NOMO-1 treated with DMSO at 0.1 percent for 48 hours (cell line): ENCODE measurements around the gene TPT1.
"Not testable (repeated sequence)": the region's sequence is repeated elsewhere in the genome, so short reads cannot be mapped to it uniquely, and the experiment has no call there.

Source experiments
- DNase-seq: peaks from one replicate; lab custom pipeline; 2025; ENCODE audit not compliant: unreplicated experiment; lab: John Stamatoyannopoulos, UW

Gene TPT1

GRCh38 chr13:45303866-45304265, 37.1 kb downstream of the TPT1 start:
- DNase-seq = no peak

GRCh38 chr13:45303026-45303425, 38.0 kb downstream of the TPT1 start:
- no peak for DNase-seq

GRCh38 chr13:45302507-45302906, 38.5 kb downstream of the TPT1 start:
- no peak for DNase-seq

GRCh38 chr13:45301263-45301662, 39.7 kb downstream of the TPT1 start:
- no peak for DNase-seq

GRCh38 chr13:45300190-45300985, 40.6 kb downstream of the TPT1 start:
- no peak for DNase-seq

GRCh38 chr13:45299194-45299593, 41.8 kb downstream of the TPT1 start:
- no peak for DNase-seq

- DNase-seq = not testable (repeated sequence)
Measured at GRCh38 chr13:45298550-45298949, 42.4 kb downstream of the TPT1 start.

GRCh38 chr13:45298206-45298505, 42.8 kb downstream of the TPT1 start:
- DNase-seq = no peak

GRCh38 chr13:45297456-45298205, 43.4 kb downstream of the TPT1 start:
- no peak for DNase-seq

GRCh38 chr13:45296259-45296658, 44.7 kb downstream of the TPT1 start:
- no peak for DNase-seq

GRCh38 chr13:45295536-45295935, 45.4 kb downstream of the TPT1 start:
- no peak for DNase-seq

GRCh38 chr13:45292176-45292575, 48.8 kb downstream of the TPT1 start:
- no peak for DNase-seq

GRCh38 chr13:45289936-45290563, 50.9 kb downstream of the TPT1 start:
- no peak for DNase-seq
